Hepatocyte (in vitro differentiated cells): ENCODE measurements around the gene RINL. TPM values are rescaled to one million over a fixed set of nuclear protein-coding genes. Genes with fewer than 3 reads are reported as not detected.

Experiments used
- DNase-seq: peaks from one replicate; pipeline ENCODE4 v3.0.0-alpha.2; 2016; ENCODE audit warnings: low spot score
- H2AFZ ChIP-seq: fragments of 200-600 bp; sonication (generic); 2 replicates; pipeline ENCODE4 v1.6.0; 2016; ENCODE audit warnings: antibody characterized with exemption, mild to moderate bottlenecking
- H3K27ac ChIP-seq: fragments of 200-600 bp; sonication (generic); 2 replicates; pipeline ENCODE4 v1.5.1; 2016; ENCODE audit warnings: mild to moderate bottlenecking
- H3K27me3 ChIP-seq: fragments of 200-600 bp; sonication (generic); 2 replicates; pipeline ENCODE4 v1.6.1; 2016
- H3K36me3 ChIP-seq: fragments of 200-600 bp; sonication (generic); replicated peaks from 2 replicates; pipeline ENCODE4 v1.5.1; 2016; ENCODE audit warnings: low read depth; ENCODE audit not compliant: insufficient read depth
- H3K4me1 ChIP-seq: fragments of 200-600 bp; sonication (generic); 2 replicates; pipeline ENCODE4 v1.5.1; 2016; ENCODE audit warnings: mild to moderate bottlenecking, moderate library complexity; ENCODE audit not compliant: insufficient read depth
- H3K4me2 ChIP-seq: fragments of 200-600 bp; sonication (generic); 2 replicates; pipeline ENCODE4 v1.6.0; 2016
- H3K4me3 ChIP-seq: fragments of 200-600 bp; sonication (generic); 2 replicates; pipeline ENCODE4 v1.5.1; 2016; ENCODE audit warnings: mild to moderate bottlenecking
- H3K79me2 ChIP-seq: fragments of 200-600 bp; sonication (generic); 2 replicates; pipeline ENCODE4 v1.6.0; 2017; ENCODE audit warnings: mild to moderate bottlenecking
- H3K9me2 ChIP-seq: fragments of 200-600 bp; sonication (generic); replicated peaks from 2 replicates; pipeline ENCODE4 v1.6.0; 2017; ENCODE audit warnings: mild to moderate bottlenecking; ENCODE audit not compliant: insufficient read depth
- H3K9me3 ChIP-seq: fragments of 200-600 bp; sonication (generic); 2 replicates; pipeline ENCODE4 v1.5.1; 2016; ENCODE audit warnings: low read depth, mild to moderate bottlenecking
- H4K20me1 ChIP-seq: fragments of 200-600 bp; sonication (generic); 2 replicates; pipeline ENCODE4 v1.6.0; 2016; ENCODE audit warnings: mild to moderate bottlenecking; ENCODE audit not compliant: insufficient read depth, poor library complexity, severe bottlenecking
- EZH2 ChIP-seq: fragments of 200-600 bp; sonication (generic); IDR thresholded peaks from 2 replicates; pipeline ENCODE4 v1.6.1; 2016; ENCODE audit warnings: antibody characterized with exemption, mild to moderate bottlenecking, borderline replicate concordance
- EZH2phosphoT487 ChIP-seq: fragments of 200-600 bp; sonication (generic); IDR thresholded peaks from one replicate; pipeline ENCODE4 v1.6.1; 2018; ENCODE audit warnings: antibody characterized with exemption, mild to moderate bottlenecking, low read depth, moderate library complexity; ENCODE audit not compliant: unreplicated experiment, severe bottlenecking
- WGBS: methylation state at CpG from one replicate; pipeline ENCODE4 v1.1.6; 2016; ENCODE audit warnings: low lambda C conversion rate; ENCODE audit errors: missing lambda C conversion rate; 5-methylcytosine and 5-hydroxymethylcytosine counted together
- polyA plus RNA-seq: library from polyadenylated mRNA; unstranded; fragments of >200 nt; fragmentation: Nextera tagmentation; extraction: Ambion mirVana; gene quantifications from 2 replicates; pipeline ENCODE4 v1.2.1, GENCODE V29; 2016
- total RNA-seq: library from RNA; depleted of rRNA; stranded (reverse); fragments of >200 nt; gene quantifications from 2 replicates; pipeline ENCODE4 v1.2.3, GENCODE V29; 2014
- TF ChIP-seq, protein P1 (sequence below): fragments of 200-600 bp; sonication (generic); IDR thresholded peaks from 2 replicates; pipeline ENCODE4 v1.5.1; 2016; ENCODE audit warnings: antibody characterized with exemption, mild to moderate bottlenecking; ENCODE audit not compliant: poor library complexity

RINL gene
- total and polyA plus RNA-seq, 2 experiments from 2014 or later: 5.6 to 7.7 TPM

DNA sequence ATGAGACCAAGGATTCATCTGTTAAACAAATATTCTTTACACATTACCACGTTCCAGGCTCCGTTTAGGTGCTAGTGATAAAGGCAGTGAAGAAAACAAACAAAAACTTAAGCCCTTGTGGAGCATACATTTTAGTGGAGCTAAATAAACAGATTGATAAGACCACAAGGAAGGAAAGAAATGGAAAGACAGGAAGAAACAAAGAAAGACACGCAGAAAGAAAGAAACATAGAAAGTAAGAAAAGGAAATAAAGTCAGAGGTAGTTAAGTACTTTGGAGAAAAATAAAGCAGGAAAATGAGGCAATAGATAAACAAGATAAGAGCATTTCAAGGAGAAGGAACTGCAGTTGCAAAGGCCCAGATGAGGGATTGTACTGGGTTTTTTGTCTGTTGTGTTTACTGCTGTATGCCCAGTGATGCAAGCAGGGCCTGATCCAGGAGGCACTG is 22.7 kb upstream of the RINL start:
- H3K36me3 ChIP-seq: no peaks in the 10 kb centered on the region
- no peaks in the 10 kb centered on the region for H4K20me1 ChIP-seq
- no peaks in the 10 kb centered on the region for H3K9me2 ChIP-seq
- TF ChIP-seq EZH2: no peak
- TF ChIP-seq EZH2phosphoT487: no peak
- TF ChIP-seq, protein P1, sequence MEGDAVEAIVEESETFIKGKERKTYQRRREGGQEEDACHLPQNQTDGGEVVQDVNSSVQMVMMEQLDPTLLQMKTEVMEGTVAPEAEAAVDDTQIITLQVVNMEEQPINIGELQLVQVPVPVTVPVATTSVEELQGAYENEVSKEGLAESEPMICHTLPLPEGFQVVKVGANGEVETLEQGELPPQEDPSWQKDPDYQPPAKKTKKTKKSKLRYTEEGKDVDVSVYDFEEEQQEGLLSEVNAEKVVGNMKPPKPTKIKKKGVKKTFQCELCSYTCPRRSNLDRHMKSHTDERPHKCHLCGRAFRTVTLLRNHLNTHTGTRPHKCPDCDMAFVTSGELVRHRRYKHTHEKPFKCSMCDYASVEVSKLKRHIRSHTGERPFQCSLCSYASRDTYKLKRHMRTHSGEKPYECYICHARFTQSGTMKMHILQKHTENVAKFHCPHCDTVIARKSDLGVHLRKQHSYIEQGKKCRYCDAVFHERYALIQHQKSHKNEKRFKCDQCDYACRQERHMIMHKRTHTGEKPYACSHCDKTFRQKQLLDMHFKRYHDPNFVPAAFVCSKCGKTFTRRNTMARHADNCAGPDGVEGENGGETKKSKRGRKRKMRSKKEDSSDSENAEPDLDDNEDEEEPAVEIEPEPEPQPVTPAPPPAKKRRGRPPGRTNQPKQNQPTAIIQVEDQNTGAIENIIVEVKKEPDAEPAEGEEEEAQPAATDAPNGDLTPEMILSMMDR: no peak
- H3K4me2 ChIP-seq: peak overlapping the region; percentile 81
- H3K4me1 ChIP-seq: peaks cover 11% of the 10 kb centered on the region
- 30% methylated on average over 3 of the region's 3 CpGs for WGBS
- H3K79me2 ChIP-seq: peaks cover 57% of the 10 kb centered on the region
- H3K9me3 ChIP-seq: no peaks in the 10 kb centered on the region
- H3K27ac ChIP-seq: peak overlapping the region; percentile 95
- no peak for DNase-seq
- peak overlapping the region; percentile 35 for H3K4me3 ChIP-seq
- H2AFZ ChIP-seq: peak overlapping the region; percentile 45
- H3K27me3 ChIP-seq: no peaks in the 10 kb centered on the region

DNA sequence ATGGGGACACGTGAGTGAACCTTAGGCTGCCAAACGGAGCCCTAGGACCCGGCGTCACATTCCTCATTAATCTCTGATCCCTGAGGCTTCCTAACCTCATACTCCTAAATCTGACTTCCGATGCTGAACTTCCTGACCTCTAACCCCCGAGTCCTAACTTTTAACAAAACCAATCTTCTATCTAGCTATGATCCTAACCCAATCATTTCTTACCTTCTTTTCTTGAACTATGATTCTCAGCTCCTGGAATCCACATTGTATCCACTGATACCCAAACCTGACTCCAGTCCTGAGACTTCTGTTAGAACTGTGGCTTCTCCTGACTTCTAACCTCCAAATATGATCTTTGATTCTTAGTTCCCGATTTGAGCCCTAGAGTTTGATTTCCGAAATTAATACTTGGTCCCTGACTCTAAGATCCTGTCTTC is 22.1 kb upstream of the RINL start:
- Histone ChIP-seq H2AFZ (peak overlapping the region; percentile 45), H3K27me3 (no peaks in the 10 kb centered on the region), H3K36me3 (no peaks in the 10 kb centered on the region), H3K9me3 (no peaks in the 10 kb centered on the region), H3K9me2 (no peaks in the 10 kb centered on the region), H3K79me2 (peaks cover 62% of the 10 kb centered on the region), H3K4me3 (peak overlapping the region; percentile 35), H3K4me2 (peak overlapping the region; percentile 81), H3K4me1 (peaks cover 11% of the 10 kb centered on the region), H3K27ac (peak overlapping the region; percentile 95), H4K20me1 (no peaks in the 10 kb centered on the region)
- TF ChIP-seq EZH2phosphoT487 (no peak), EZH2 (no peak)
- TF ChIP-seq, protein P1: no peak
- DNase-seq: no peak
- WGBS: 3% methylated on average over 8 of the region's 8 CpGs

DNA sequence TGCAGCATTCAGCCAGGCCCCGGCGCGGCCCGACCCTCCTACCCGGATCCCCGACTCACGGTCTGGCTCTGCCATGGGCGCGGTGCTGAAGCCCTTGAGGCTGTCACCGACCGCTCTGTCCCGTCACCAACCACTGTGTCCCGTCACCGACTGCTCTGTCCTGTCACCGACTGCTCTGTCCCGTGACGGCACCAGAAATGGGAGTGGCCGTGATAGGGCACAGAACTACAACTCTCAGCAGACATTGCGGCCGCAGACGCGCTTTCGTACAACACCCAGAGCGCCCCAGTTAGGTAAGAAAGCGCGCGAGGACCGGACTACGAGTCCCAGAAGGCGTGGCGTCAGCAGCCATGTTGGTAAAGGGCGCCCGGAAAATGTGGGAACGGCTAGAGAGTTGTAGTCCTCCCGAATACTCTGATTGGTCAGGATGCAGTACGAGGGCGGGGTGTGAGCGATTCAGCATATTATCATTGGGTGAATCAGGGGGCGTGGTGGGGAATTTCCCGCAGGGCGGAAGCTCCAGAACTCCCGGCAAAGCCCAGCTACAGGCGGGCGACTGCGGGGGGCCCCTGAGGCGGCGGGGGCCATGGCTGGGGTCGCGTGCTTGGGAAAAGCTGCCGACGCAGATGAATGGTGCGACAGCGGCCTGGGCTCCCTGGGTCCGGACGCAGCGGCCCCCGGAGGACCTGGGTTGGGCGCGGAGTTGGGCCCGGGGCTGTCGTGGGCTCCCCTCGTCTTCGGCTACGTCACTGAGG is 21.5 kb upstream of the RINL start, which contains the start of the genes NFKBIB and SIRT2:
Gene NFKBIB, plus strand, starts transcription at position 523 of the 755 bp plus-strand sequence. Its CDS starts 64 bp downstream, at position 587.
Gene SIRT2, minus strand, starts transcription at position 172 of the 755 bp plus-strand sequence. Its CDS starts 97 bp downstream, at position 75.
- H3K4me1 ChIP-seq: peaks cover 11% of the 10 kb centered on the region
- H3K27ac ChIP-seq: peak within 1 kb of the TSS; percentile 95
- H3K27me3 ChIP-seq: no peaks in the 10 kb centered on the region
- no peaks in the 10 kb centered on the region for H3K9me3 ChIP-seq
- peak within 1 kb of the TSS; percentile 45 for H2AFZ ChIP-seq
- WGBS: 1% methylated on average over 56 of the region's 64 CpGs
- peak within 1 kb of the TSS; percentile 85 for H3K4me2 ChIP-seq
- peak within 1 kb of the TSS; percentile 40 for H3K4me3 ChIP-seq
- H3K9me2 ChIP-seq: no peaks in the 10 kb centered on the region
- no peak for TF ChIP-seq EZH2phosphoT487
- TF ChIP-seq EZH2: no peak
- TF ChIP-seq, protein P1: no peak
- DNase-seq: peak; percentile 100
- no peaks in the 10 kb centered on the region for H4K20me1 ChIP-seq
- H3K36me3 ChIP-seq: no peaks in the 10 kb centered on the region
- peaks cover 62% of the 10 kb centered on the region for H3K79me2 ChIP-seq
